ENCODE results near the gene POLA2.
"Not testable (repeated sequence)": the region's sequence is repeated elsewhere in the genome, so short reads cannot be mapped to it uniquely, and the experiment has no call there.

POLA2 gene

GRCh38 chr11:65308281-65308891, 46.6 kb downstream of the POLA2 start:
- no peak for DNase-seq (ENCODE audit: low spot score)

GRCh38 chr11:65309006-65309405, 47.2 kb downstream of the POLA2 start:
- no peak for DNase-seq (ENCODE audit: low spot score)

- no peak for DNase-seq (ENCODE audit: low spot score)
Observed at GRCh38 chr11:65310215-65310614, 48.5 kb downstream of the POLA2 start.

GRCh38 chr11:65310736-65311135, 49.0 kb downstream of the POLA2 start:
- no peak for DNase-seq (ENCODE audit: low spot score)

GRCh38 chr11:65311170-65311678, 49.5 kb downstream of the POLA2 start:
- DNase-seq (ENCODE audit: low spot score) = no peak

GRCh38 chr11:65314501-65315203, 52.9 kb downstream of the POLA2 start, which contains the start of gene CDC42EP2:
Gene CDC42EP2 (plus strand): TSS chr11:65314866. CDS start chr11:65320899, 6,033 bp downstream.
- peak; percentile 87 for DNase-seq (ENCODE audit: low spot score)

GRCh38 chr11:65315204-65315865, 53.6 kb downstream of the POLA2 start:
- DNase-seq (ENCODE audit: low spot score) = peak; percentile 81

- no peak for DNase-seq (ENCODE audit: low spot score)
Observed at GRCh38 chr11:65315866-65316226, 54.1 kb downstream of the POLA2 start.

GRCh38 chr11:65316227-65317024, 54.7 kb downstream of the POLA2 start:
- no peak for DNase-seq (ENCODE audit: low spot score)

- DNase-seq (ENCODE audit: low spot score) = no peak
Observed at GRCh38 chr11:65317025-65317786, 55.4 kb downstream of the POLA2 start.

- no peak for DNase-seq (ENCODE audit: low spot score)
Observed at GRCh38 chr11:65320386-65321075, 58.8 kb downstream of the POLA2 start.

GRCh38 chr11:65321076-65321475, 59.3 kb downstream of the POLA2 start:
- no peak for DNase-seq (ENCODE audit: low spot score)

- DNase-seq (ENCODE audit: low spot score) = no peak
Observed at GRCh38 chr11:65321828-65322485, 60.2 kb downstream of the POLA2 start.

GRCh38 chr11:65323813-65324212, 62.1 kb downstream of the POLA2 start:
- no peak for DNase-seq (ENCODE audit: low spot score)

- no peak for DNase-seq (ENCODE audit: low spot score)
Observed at GRCh38 chr11:65325435-65325834, 63.7 kb downstream of the POLA2 start.

- no peak for DNase-seq (ENCODE audit: low spot score)
Observed at GRCh38 chr11:65327021-65327420, 65.3 kb downstream of the POLA2 start.

- DNase-seq (ENCODE audit: low spot score) = no peak
Observed at GRCh38 chr11:65329478-65329877, 67.7 kb downstream of the POLA2 start.

- DNase-seq (ENCODE audit: low spot score) = peak; percentile 92
Observed at GRCh38 chr11:65329944-65330403, 68.2 kb downstream of the POLA2 start.

GRCh38 chr11:65330544-65330943, 68.8 kb downstream of the POLA2 start:
- no peak for DNase-seq (ENCODE audit: low spot score)

- DNase-seq (ENCODE audit: low spot score) = not testable (repeated sequence)
Observed at GRCh38 chr11:65332591-65332990, 70.8 kb downstream of the POLA2 start.
